GM19099 (cell line): Measurements from ENCODE around the gene ADAMTSL1.

ENCODE experiments used
- POLR2A ChIP-seq: IDR thresholded peaks from 3 replicates; pipeline ENCODE4 v1.6.1; 2011; ENCODE audit warnings: low read depth; ENCODE audit not compliant: insufficient read length; ENCODE audit errors: extremely low read depth

Gene ADAMTSL1

GRCh38 chr9:18786911-18787650, 313.1 kb downstream of the ADAMTSL1 start:
- TF ChIP-seq POLR2A: no peak

- no peak for TF ChIP-seq POLR2A
Measured at GRCh38 chr9:18788256-18788655, 314.3 kb downstream of the ADAMTSL1 start.

GRCh38 chr9:18791074-18791473, 317.1 kb downstream of the ADAMTSL1 start:
- no peak for TF ChIP-seq POLR2A

GRCh38 chr9:18793122-18793521, 319.2 kb downstream of the ADAMTSL1 start:
- TF ChIP-seq POLR2A: no peak

GRCh38 chr9:18795947-18796671, 322.2 kb downstream of the ADAMTSL1 start:
- TF ChIP-seq POLR2A: no peak

GRCh38 chr9:18796696-18797270, 322.8 kb downstream of the ADAMTSL1 start:
- no peak for TF ChIP-seq POLR2A

- no peak for TF ChIP-seq POLR2A
Measured at GRCh38 chr9:18798106-18798505, 324.2 kb downstream of the ADAMTSL1 start.

GRCh38 chr9:18798508-18799290, 324.7 kb downstream of the ADAMTSL1 start:
- no peak for TF ChIP-seq POLR2A

- no peak for TF ChIP-seq POLR2A
Measured at GRCh38 chr9:18799428-18799827, 325.5 kb downstream of the ADAMTSL1 start.

GRCh38 chr9:18800579-18800978, 326.6 kb downstream of the ADAMTSL1 start:
- TF ChIP-seq POLR2A: no peak

GRCh38 chr9:18805386-18805785, 331.4 kb downstream of the ADAMTSL1 start:
- TF ChIP-seq POLR2A: no peak

GRCh38 chr9:18806232-18807080, 332.5 kb downstream of the ADAMTSL1 start:
- TF ChIP-seq POLR2A: no peak

- no peak for TF ChIP-seq POLR2A
Measured at GRCh38 chr9:18810581-18810980, 336.6 kb downstream of the ADAMTSL1 start.

GRCh38 chr9:18811171-18811570, 337.2 kb downstream of the ADAMTSL1 start:
- TF ChIP-seq POLR2A: no peak
